SJSA1 (cell line): ENCODE measurements around the gene IP6K3. TPM values are rescaled to one million over a fixed set of nuclear protein-coding genes. Genes with fewer than 3 reads are reported as not detected.
A peak's percentile ranks its signal among the peaks of the same experiment; 100 is the strongest.

Source experiments
- DNase-seq, 2 experiments: peaks; one replicate each; pipeline ENCODE4 v3.0.0-alpha.2; 2015 to 2020; ENCODE audit warnings: low spot score in 2 of 2, low read depth in 1 of 2
- H3K27ac ChIP-seq: fragments of 250-450 bp; sonication (Bioruptor Pico); 2 replicates; pipeline ENCODE4 v1.5.1; 2020; ENCODE audit warnings: mild to moderate bottlenecking, moderate library complexity
- H3K27me3 ChIP-seq: fragments of 250-450 bp; sonication (Bioruptor Pico); replicated peaks from 2 replicates; pipeline ENCODE4 v1.5.1; 2020; ENCODE audit warnings: mild to moderate bottlenecking, moderate library complexity
- H3K36me3 ChIP-seq: fragments of 250-450 bp; sonication (Bioruptor Pico); 2 replicates; pipeline ENCODE4 v1.5.1; 2020; ENCODE audit warnings: mild to moderate bottlenecking
- H3K4me1 ChIP-seq: fragments of 250-450 bp; sonication (Bioruptor Pico); replicated peaks from 2 replicates; pipeline ENCODE4 v1.6.1; 2021; ENCODE audit warnings: mild to moderate bottlenecking
- H3K4me3 ChIP-seq: fragments of 250-450 bp; sonication (Bioruptor Pico); 2 replicates; pipeline ENCODE4 v1.5.1; 2020; ENCODE audit warnings: mild to moderate bottlenecking
- H3K9me3 ChIP-seq: fragments of 250-450 bp; sonication (Bioruptor Pico); replicated peaks from 2 replicates; pipeline ENCODE4 v1.5.1; 2020; ENCODE audit warnings: mild to moderate bottlenecking
- total RNA-seq: library from RNA; depleted of rRNA; stranded (reverse); fragments of >200 nt; shearing (Covaris generic); gene quantifications from 2 replicates; pipeline ENCODE4 v1.2.3, GENCODE V29; 2014

The IP6K3 gene
- total RNA-seq, 1 experiment from 2014 or later: 5.3 TPM

DNA sequence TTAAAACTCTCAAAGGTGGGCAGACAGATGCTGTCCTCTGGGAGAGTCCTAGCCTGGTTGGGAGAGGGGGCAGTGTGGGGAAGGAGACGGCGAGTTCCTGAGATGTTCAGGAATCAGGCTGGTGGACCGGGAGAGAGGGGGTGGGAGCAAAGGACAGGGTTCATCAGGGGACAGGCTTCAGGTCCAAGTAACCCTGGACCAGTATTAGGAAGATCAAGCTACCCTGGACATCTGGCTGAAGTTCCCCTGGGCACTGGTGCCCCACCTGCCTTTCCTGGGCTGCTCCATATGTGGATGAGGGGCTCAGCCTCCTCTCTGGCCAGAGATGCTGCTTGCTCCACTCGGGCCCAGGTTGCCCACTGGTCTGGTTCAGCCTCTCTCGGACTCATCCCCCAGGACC is 1.1 kb upstream of the IP6K3 start:
- no peak overlapping the region for H3K4me3 ChIP-seq

DNA sequence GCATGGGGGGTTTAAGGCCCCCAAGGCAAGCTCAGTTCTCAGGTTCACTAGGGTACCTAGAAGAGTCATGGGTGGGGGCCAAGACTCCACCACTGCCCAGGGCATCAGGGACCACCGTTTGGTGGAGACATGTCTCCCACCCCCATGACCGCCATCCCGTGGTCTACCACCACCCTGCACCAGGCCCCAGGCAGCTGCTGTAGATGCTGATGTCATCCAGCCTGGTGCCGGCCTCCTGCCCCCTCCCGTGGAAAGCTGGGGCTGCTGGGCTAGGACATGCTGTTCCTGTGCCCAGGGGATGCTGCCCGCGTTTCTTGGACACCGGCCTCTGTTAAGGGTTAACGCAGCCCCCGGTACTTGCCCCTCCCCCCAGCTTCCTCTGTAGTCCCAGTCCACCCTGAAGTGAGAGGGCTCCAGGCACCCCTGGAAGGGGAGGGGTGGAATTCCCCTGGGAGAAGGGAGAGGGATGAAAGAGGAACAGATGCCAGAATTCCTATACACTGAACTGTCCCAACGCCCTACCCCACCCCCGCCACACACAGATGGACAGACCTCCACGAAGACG is 587 bp downstream of the IP6K3 start:
- peak overlapping the region; percentile 53 for H3K27ac ChIP-seq
- peak; percentile 84 to 87 for DNase-seq
- no peaks in the 10 kb centered on the region for H3K27me3 ChIP-seq
- H3K4me3 ChIP-seq: peak overlapping the region; percentile 35
- H3K36me3 ChIP-seq: no peaks in the 10 kb centered on the region; the same call in 1 of the 2 replicates
- no peaks in the 10 kb centered on the region for H3K9me3 ChIP-seq
- peaks cover 35% of the 10 kb centered on the region for H3K4me1 ChIP-seq

More for the DNA sequence above, 1.1 kb upstream of the IP6K3 start:
- peaks cover 35% of the 10 kb centered on the region for H3K4me1 ChIP-seq
- no peaks in the 10 kb centered on the region; the same call in 1 of the 2 replicates for H3K36me3 ChIP-seq
- DNase-seq: no peak
- no peaks in the 10 kb centered on the region for H3K27me3 ChIP-seq
- H3K27ac ChIP-seq: no peak overlapping the region
- no peaks in the 10 kb centered on the region for H3K9me3 ChIP-seq

DNA sequence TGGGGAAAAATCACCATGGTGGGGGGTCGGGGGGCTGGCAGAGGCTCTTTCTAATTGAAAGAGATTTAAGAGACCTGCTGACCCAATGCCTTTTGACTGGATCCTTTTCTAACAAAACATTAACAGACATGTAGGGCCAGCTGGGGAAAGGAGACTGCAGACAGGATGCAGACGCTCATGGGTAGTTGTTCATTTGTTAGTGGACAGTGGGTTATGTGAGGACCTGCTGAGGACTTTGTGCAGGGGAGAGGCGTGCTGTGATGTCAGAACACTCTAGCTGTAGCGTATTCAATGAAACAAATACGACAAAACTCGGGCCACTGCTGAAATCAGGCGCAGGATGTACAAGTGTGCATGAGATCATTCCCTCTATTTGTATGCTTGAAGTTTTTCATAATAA is 1.2 kb downstream of the IP6K3 start:
- Histone ChIP-seq H3K4me3 (peak overlapping the region; percentile 35), H3K9me3 (no peaks in the 10 kb centered on the region), H3K27ac (peak overlapping the region; percentile 53), H3K4me1 (peaks cover 35% of the 10 kb centered on the region), H3K27me3 (no peaks in the 10 kb centered on the region), H3K36me3 (no peaks in the 10 kb centered on the region; the same call in 1 of the 2 replicates)
- DNase-seq: peak in 1 of 2 experiments; percentile 15

- Histone ChIP-seq H3K27ac (peak overlapping the region; percentile 53), H3K36me3 (no peaks in the 10 kb centered on the region; the same call in 1 of the 2 replicates), H3K9me3 (no peaks in the 10 kb centered on the region), H3K27me3 (no peaks in the 10 kb centered on the region), H3K4me3 (no peak overlapping the region), H3K4me1 (peaks cover 35% of the 10 kb centered on the region)
- DNase-seq: peak in 1 of 2 experiments; percentile 7
Observed at GRCh38 chr6:33744895-33745546, 1.7 kb downstream of the IP6K3 start.

GRCh38 chr6:33744001-33744848 is 2.5 kb downstream of the IP6K3 start:
- DNase-seq: peak; percentile 66 to 78
- no peak overlapping the region for H3K4me3 ChIP-seq
- H3K27ac ChIP-seq: no peak overlapping the region

GRCh38 chr6:33742837-33743236 is 3.9 kb downstream of the IP6K3 start:
- no peak overlapping the region for H3K4me3 ChIP-seq
- no peaks in the 10 kb centered on the region for H3K9me3 ChIP-seq
- peaks cover 42% of the 10 kb centered on the region for H3K4me1 ChIP-seq
- DNase-seq: no peak
- H3K36me3 ChIP-seq: no peaks in the 10 kb centered on the region; the same call in 1 of the 2 replicates
- no peaks in the 10 kb centered on the region for H3K27me3 ChIP-seq
- no peak overlapping the region for H3K27ac ChIP-seq

More at GRCh38 chr6:33744001-33744848, 2.5 kb downstream of the IP6K3 start:
- no peaks in the 10 kb centered on the region for H3K27me3 ChIP-seq
- no peaks in the 10 kb centered on the region; the same call in 1 of the 2 replicates for H3K36me3 ChIP-seq
- no peaks in the 10 kb centered on the region for H3K9me3 ChIP-seq
- H3K4me1 ChIP-seq: peaks cover 43% of the 10 kb centered on the region

DNA sequence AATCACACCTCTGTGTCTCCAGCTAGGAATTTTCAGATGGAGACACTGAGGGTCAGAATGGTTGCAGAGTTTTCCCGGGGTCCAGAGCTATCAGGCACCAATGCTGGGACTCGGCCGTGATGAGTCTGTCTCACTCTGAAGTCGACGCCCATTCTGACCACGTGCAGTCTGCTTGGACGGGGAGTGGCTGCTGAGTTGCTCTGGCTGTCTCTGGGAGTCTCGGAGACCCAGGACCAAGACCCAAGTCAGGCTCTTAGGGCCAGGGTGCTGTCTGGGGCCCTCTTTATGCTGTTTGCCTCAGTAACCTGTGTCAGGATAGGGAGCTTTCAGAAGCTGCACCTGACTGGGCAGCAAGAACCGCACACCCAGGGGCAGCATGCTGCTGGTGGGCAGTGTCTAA is 4.6 kb downstream of the IP6K3 start:
- no peaks in the 10 kb centered on the region; the same call in 1 of the 2 replicates for H3K36me3 ChIP-seq
- peaks cover 35% of the 10 kb centered on the region for H3K4me1 ChIP-seq
- H3K27me3 ChIP-seq: no peaks in the 10 kb centered on the region
- no peak overlapping the region for H3K4me3 ChIP-seq
- no peak for DNase-seq
- no peak overlapping the region for H3K27ac ChIP-seq
- no peaks in the 10 kb centered on the region for H3K9me3 ChIP-seq

GRCh38 chr6:33740794-33741193 is 5.9 kb downstream of the IP6K3 start:
- no peaks in the 10 kb centered on the region for H3K27me3 ChIP-seq

DNA sequence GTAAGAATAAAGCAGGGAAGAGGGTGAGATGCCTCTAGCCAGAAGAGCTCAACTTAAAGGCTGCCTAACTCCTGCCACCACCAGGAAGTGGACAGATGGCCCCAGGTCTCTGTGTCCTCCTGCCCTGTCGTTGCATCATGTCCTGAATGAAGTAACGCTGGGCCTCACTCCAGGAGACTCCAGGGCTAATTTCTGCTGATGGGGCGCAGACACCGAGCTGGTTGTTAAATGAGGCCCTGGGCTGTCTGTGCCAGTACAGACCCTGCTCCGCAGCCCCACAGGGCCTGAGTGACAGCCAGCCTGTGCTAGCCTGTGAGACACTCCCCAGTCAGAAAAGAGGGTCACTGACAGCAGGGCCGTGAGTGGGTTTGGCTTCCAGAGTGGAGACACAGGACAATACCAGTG is 6.5 kb downstream of the IP6K3 start:
- Histone ChIP-seq H3K27ac (no peak overlapping the region), H3K4me3 (no peak overlapping the region), H3K4me1 (peaks cover 16% of the 10 kb centered on the region), H3K36me3 (peaks cover 3% of the 10 kb centered on the region; the same call in 1 of the 2 replicates), H3K9me3 (no peaks in the 10 kb centered on the region), H3K27me3 (no peaks in the 10 kb centered on the region)
- DNase-seq: no peak

More at GRCh38 chr6:33740794-33741193, 5.9 kb downstream of the IP6K3 start:
- Histone ChIP-seq H3K4me1 (peaks cover 22% of the 10 kb centered on the region), H3K4me3 (no peak overlapping the region), H3K9me3 (no peaks in the 10 kb centered on the region), H3K27ac (no peak overlapping the region), H3K36me3 (no peaks in the 10 kb centered on the region; the same call in 1 of the 2 replicates)
- no peak for DNase-seq

- DNase-seq: peak in 1 of 2 experiments; percentile 4
- Histone ChIP-seq H3K4me1 (peaks cover 10% of the 10 kb centered on the region), H3K9me3 (no peaks in the 10 kb centered on the region), H3K4me3 (no peak overlapping the region), H3K36me3 (peaks cover 9% of the 10 kb centered on the region; the same call in 1 of the 2 replicates), H3K27me3 (no peaks in the 10 kb centered on the region), H3K27ac (no peak overlapping the region)
Observed at GRCh38 chr6:33739571-33739970, 7.1 kb downstream of the IP6K3 start.

GRCh38 chr6:33738879-33739278 is 7.8 kb downstream of the IP6K3 start:
- no peak for DNase-seq
- Histone ChIP-seq H3K27me3 (no peaks in the 10 kb centered on the region), H3K9me3 (no peaks in the 10 kb centered on the region), H3K4me3 (no peak overlapping the region), H3K27ac (no peak overlapping the region), H3K36me3 (peaks cover 9% of the 10 kb centered on the region; the same call in 1 of the 2 replicates), H3K4me1 (peaks cover 8% of the 10 kb centered on the region; the same call in 1 of the 2 replicates)

DNA sequence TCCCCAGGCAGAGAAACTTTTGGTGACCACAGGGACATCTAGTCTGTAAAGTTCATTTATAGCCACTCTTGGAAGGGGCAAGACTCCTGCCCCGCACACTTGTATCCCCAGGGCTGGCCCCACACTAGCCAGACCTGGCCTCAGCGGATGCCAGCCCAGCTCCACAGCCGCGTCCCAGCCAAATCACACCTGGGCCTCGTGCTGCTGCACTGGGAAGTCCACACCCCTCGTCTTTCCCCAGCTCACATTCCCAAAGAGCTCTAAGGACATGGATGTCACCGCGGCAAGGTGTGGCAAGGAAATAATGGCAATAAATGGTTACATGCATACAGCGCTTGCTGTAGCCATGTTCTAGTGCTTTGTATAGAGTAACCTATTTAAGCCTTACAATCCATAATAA is 8.6 kb downstream of the IP6K3 start:
- Histone ChIP-seq H3K36me3 (peaks cover 13% of the 10 kb centered on the region; the same call in 1 of the 2 replicates), H3K9me3 (no peaks in the 10 kb centered on the region), H3K4me1 (peaks cover 8% of the 10 kb centered on the region; the same call in 1 of the 2 replicates), H3K4me3 (no peak overlapping the region), H3K27ac (no peak overlapping the region), H3K27me3 (no peaks in the 10 kb centered on the region)
- no peak for DNase-seq

GRCh38 chr6:33737267-33738026 is 9.3 kb downstream of the IP6K3 start:
- Histone ChIP-seq H3K27ac (no peak overlapping the region), H3K36me3 (peaks cover 13% of the 10 kb centered on the region; the same call in 1 of the 2 replicates), H3K9me3 (no peaks in the 10 kb centered on the region), H3K4me3 (no peak overlapping the region), H3K27me3 (no peaks in the 10 kb centered on the region), H3K4me1 (peaks cover 8% of the 10 kb centered on the region; the same call in 1 of the 2 replicates)
- no peak for DNase-seq
